Central memory CD8-positive, alpha-beta T cell (primary cell): ENCODE data around the gene C1QTNF6.

ENCODE experiments used
- ATAC-seq: fragments of 150-1000 bp; cut with Tn5 transposase; replicated peaks from 2 replicates; pipeline ENCODE4 v1.10.0; 2022; ENCODE audit warnings: mild to moderate bottlenecking, moderate FRiP score, moderate number of reproducible peaks; ENCODE audit not compliant: poor library complexity, severe bottlenecking; ENCODE audit errors: extremely low read depth
- DNase-seq, 2 donors: peaks; one replicate each; pipeline ENCODE4 v3.0.0; 2021; ENCODE audit warnings: low spot score in 2 of 2
- H3K27ac Mint-ChIP-seq: one replicate; pipeline ENCODE4 v1.8.0; 2022; ENCODE audit warnings: low read depth, mild to moderate bottlenecking, moderate library complexity, mixed read lengths
- H3K27me3 Mint-ChIP-seq: one replicate; pipeline ENCODE4 v1.8.0; 2022; ENCODE audit warnings: mixed read lengths
- H3K36me3 Mint-ChIP-seq: one replicate; pipeline ENCODE4 v1.8.0; 2022; ENCODE audit warnings: mild to moderate bottlenecking, moderate library complexity, mixed read lengths; ENCODE audit not compliant: insufficient read depth
- H3K4me1 Mint-ChIP-seq: one replicate; pipeline ENCODE4 v1.8.0; 2022; ENCODE audit warnings: mixed read lengths
- H3K4me3 Mint-ChIP-seq: one replicate; pipeline ENCODE4 v1.8.0; 2022; ENCODE audit warnings: mild to moderate bottlenecking, moderate library complexity, mixed read lengths
- H3K9me3 Mint-ChIP-seq: one replicate; pipeline ENCODE4 v1.8.0; 2022; ENCODE audit warnings: mixed read lengths

C1QTNF6 gene

DNA sequence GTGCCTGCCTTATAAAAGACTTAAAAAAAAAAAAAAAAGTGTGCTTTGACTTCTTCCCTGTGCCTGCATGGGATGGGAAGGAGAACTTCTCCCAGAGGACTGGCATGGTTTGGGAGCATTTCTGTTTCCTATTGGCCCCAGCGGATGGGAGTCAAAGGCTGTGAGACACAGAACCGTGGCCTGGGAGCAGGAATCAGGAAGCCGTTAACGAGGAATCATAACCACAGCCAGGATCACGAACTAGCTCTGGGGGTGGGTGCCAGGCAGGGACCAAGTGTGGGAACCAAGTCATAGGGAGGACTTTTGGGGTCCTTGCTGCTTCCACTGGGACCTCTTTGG, 526 bp downstream of the C1QTNF6 start:
- DNase-seq (no peak), ATAC-seq (no peak)
- peaks cover 57% of the 10 kb centered on the region for H3K4me1 Mint-ChIP-seq
- H3K9me3 Mint-ChIP-seq = no peaks in the 10 kb centered on the region
- no peaks in the 10 kb centered on the region for H3K27me3 Mint-ChIP-seq
- H3K27ac Mint-ChIP-seq = peak overlapping the region; percentile 70
- H3K36me3 Mint-ChIP-seq = peaks cover 3% of the 10 kb centered on the region
- peak overlapping the region; percentile 63 for H3K4me3 Mint-ChIP-seq

DNA sequence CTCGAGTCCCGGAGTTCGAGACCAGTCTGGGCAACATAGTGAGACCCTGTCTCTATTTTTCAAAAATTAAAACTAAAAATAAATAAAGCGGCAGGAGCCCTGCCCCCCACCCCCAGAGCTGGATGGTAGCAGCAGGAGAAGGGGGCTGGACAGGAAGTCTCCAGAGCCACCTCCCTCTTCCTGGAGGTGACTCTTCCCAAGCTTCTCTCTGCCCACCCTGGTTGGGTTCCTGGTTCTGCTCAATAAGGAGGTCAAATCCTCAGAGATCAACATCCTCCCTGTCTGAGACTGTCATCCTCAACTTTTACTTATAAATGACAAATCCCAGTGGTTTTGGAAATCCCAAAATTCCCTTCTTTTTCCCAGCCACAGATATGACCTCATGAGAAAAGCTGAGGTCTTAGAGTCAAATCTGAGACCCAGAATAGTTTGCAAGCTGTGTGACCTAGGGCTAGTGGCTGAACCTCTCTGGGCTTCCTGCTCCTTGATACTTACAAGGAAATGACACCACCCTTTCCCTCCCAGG, 987 bp downstream of the C1QTNF6 start:
- no peak for DNase-seq
- H3K27ac Mint-ChIP-seq = peak overlapping the region; percentile 45
- peaks cover 57% of the 10 kb centered on the region for H3K4me1 Mint-ChIP-seq
- H3K36me3 Mint-ChIP-seq = peaks cover 3% of the 10 kb centered on the region
- ATAC-seq = no peak
- H3K9me3 Mint-ChIP-seq = no peaks in the 10 kb centered on the region
- peak overlapping the region; percentile 63 for H3K4me3 Mint-ChIP-seq
- no peaks in the 10 kb centered on the region for H3K27me3 Mint-ChIP-seq

DNA sequence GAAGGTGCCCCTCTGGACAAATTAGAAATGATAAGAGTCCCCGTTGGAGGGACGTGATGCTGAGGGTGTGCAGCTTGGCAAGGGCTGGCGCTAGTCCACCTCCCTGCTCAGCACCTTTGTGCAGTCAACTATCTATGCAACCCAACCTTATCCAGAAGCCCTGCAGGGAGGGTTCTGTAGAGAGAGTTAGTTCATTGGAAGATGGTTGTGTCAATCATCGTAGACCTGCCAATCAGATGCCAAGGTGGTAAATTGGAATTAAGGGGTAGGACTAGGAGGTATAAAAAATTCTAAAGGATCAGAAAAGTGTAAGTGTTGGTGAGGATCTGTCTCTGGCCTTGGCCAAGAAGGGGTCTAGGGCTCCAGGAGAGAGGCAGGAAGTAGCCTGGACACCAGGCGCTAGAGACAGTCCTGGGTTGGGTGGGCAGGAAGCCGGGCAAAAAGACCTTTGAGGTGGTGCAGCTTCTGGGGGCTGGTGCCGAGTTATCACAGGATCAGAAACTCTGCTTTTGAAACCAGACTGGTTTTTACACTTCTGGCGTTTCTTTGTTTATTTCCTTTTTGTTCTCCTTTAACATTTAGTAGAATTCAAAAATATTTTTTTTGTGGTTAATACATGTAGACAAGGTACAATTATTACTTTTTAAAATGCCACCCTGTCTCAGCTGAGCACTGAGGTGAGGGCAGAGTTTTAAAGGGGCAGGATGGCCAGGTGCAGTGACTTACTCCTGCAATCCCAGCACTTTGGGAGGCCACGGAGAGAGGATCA, 1.6 kb downstream of the C1QTNF6 start:
- Mint-ChIP-seq H3K4me1 (peaks cover 57% of the 10 kb centered on the region), H3K4me3 (peak overlapping the region; percentile 63), H3K27ac (peak overlapping the region; percentile 45), H3K27me3 (no peaks in the 10 kb centered on the region), H3K36me3 (peaks cover 3% of the 10 kb centered on the region), H3K9me3 (no peaks in the 10 kb centered on the region)
- peak in 1 of 2 donors; percentile 68 for DNase-seq
- ATAC-seq = peak; percentile 77

DNA sequence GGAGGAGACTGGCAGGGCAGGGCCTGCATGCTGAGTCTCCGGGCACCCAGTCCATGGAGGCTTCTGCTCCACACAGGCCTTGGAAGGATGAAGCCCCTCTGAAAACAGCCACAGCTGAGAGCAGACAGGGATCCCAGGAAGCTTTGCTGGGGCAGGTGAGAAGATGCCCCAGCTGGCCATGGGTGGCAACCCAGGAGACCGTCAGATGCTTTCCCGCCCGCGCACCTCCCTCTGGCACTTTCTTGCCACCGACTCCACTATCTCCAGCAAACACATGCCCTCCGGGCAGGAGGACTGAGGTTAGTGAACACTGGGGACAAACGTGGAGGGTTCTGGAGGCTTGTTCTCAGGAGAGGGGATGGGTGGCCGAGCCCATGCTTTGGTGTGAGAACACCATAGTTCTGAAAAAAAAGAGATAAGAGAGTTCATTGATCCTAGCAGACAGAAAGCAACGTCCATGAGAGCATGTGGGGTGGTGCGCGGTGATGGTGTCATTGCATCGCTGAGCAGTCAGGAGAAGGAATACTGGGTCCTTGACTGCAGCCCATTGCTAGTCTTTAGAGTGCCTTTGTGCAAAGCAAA, 2.3 kb downstream of the C1QTNF6 start:
- ATAC-seq (no peak), DNase-seq (no peak)
- H3K27me3 Mint-ChIP-seq = no peaks in the 10 kb centered on the region
- H3K4me1 Mint-ChIP-seq = peaks cover 61% of the 10 kb centered on the region
- H3K9me3 Mint-ChIP-seq = no peaks in the 10 kb centered on the region
- peaks cover 3% of the 10 kb centered on the region for H3K36me3 Mint-ChIP-seq
- H3K4me3 Mint-ChIP-seq = peak overlapping the region; percentile 63
- H3K27ac Mint-ChIP-seq = peak overlapping the region; percentile 45

- DNase-seq (no peak), ATAC-seq (no peak)
- Mint-ChIP-seq H3K36me3 (peaks cover 3% of the 10 kb centered on the region), H3K27ac (peak overlapping the region; percentile 45), H3K4me1 (peaks cover 67% of the 10 kb centered on the region), H3K9me3 (no peaks in the 10 kb centered on the region), H3K27me3 (no peaks in the 10 kb centered on the region), H3K4me3 (peak overlapping the region; percentile 63)
Measured at GRCh38 chr22:37184816-37185541, 3.1 kb downstream of the C1QTNF6 start.

DNA sequence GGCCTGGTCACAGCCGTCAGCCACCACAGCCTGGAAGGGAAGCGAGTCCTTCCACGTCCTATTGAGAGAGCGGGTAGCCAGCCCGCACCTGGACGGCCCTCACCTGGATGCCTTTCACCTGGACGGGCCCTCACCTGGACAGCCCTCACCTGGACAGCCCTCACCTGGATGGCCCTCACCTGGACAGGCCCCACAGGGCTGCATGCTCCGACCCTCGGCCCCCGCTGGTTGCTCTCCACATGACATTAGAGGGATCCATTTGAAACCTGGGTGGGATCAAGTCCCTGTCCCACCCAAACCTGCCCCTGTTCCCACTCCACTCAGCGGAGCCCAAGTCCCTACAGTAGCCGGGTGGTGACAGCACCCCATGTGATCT, 3.7 kb downstream of the C1QTNF6 start:
- H3K4me1 Mint-ChIP-seq = peaks cover 64% of the 10 kb centered on the region
- H3K9me3 Mint-ChIP-seq = no peaks in the 10 kb centered on the region
- H3K27ac Mint-ChIP-seq = peak overlapping the region; percentile 45
- peaks cover 3% of the 10 kb centered on the region for H3K36me3 Mint-ChIP-seq
- H3K27me3 Mint-ChIP-seq = no peaks in the 10 kb centered on the region
- peak overlapping the region; percentile 63 for H3K4me3 Mint-ChIP-seq
- ATAC-seq (no peak), DNase-seq (no peak)

GRCh38 chr22:37183432-37184379, 4.3 kb downstream of the C1QTNF6 start:
- no peaks in the 10 kb centered on the region for H3K27me3 Mint-ChIP-seq
- peaks cover 3% of the 10 kb centered on the region for H3K36me3 Mint-ChIP-seq
- peak overlapping the region; percentile 84 for H3K27ac Mint-ChIP-seq
- H3K9me3 Mint-ChIP-seq = no peaks in the 10 kb centered on the region
- DNase-seq (no peak), ATAC-seq (no peak)
- peaks cover 58% of the 10 kb centered on the region for H3K4me1 Mint-ChIP-seq
- H3K4me3 Mint-ChIP-seq = peak overlapping the region; percentile 67

DNA sequence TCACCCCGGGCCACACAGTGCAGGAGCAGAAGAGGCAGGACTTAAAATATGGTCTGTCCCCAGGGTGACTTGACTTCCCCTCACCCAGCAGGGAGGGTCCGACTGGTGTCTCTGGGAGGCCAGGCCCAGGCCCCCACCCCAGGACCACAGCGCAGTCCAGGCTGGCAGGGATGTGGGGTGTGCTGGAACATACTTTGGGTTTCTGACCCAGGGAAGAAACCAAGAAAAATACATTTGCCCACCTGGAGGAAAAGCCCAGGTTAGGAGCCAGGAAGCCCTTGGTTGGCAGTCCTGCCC, 5.2 kb downstream of the C1QTNF6 start:
- peaks cover 55% of the 10 kb centered on the region for H3K4me1 Mint-ChIP-seq

DNA sequence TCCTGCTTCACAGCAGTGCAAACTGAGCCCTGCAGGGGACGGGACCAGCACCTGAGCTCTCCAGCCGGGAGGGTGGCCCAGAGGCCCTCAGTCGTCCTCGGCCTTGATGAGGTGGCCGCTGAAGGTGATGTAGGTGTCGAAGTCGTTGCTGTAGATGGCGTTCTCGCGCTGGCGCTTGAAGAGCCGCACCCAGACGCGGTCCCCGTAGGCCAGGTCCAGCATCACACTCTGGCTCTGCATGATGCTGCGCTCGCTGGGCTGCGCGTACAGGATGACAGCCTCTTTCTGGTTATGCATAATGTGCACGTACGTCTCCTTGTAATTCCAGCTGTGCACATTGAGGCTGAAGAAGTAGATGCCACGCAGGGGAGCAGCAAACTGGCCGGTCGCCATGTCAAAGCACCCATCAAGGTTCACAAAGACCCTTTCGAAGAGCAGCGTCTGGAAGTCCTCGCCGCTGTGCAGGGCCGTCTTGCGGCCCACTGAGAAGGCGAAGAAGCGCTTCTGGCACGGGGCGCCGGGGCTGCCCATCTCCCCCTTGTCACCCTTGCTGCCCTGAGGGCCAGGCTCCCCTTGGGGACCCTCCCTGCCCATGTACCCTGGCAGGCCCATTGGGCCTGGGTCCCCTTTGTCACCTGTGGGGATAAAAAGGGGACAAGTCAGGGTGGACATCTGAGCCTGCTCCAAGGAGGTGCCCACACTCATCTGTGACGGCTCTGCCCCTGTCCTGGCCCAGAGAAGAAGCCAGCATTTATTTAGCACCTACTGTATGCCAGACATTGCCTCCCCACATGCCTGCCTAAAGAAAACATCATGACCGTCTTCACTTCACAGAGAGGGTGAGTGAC, 5.7 kb downstream of the C1QTNF6 start:
- Mint-ChIP-seq H3K36me3 (peaks cover 6% of the 10 kb centered on the region), H3K4me3 (no peak overlapping the region), H3K4me1 (peaks cover 55% of the 10 kb centered on the region), H3K27me3 (no peaks in the 10 kb centered on the region), H3K27ac (no peak overlapping the region), H3K9me3 (no peaks in the 10 kb centered on the region)
- ATAC-seq = no peak
- no peak for DNase-seq

More for the DNA sequence above, 5.2 kb downstream of the C1QTNF6 start:
- no peak overlapping the region for H3K4me3 Mint-ChIP-seq
- H3K27ac Mint-ChIP-seq = no peak overlapping the region
- H3K9me3 Mint-ChIP-seq = no peaks in the 10 kb centered on the region
- no peaks in the 10 kb centered on the region for H3K27me3 Mint-ChIP-seq
- ATAC-seq (no peak), DNase-seq (no peak)
- H3K36me3 Mint-ChIP-seq = peaks cover 3% of the 10 kb centered on the region

DNA sequence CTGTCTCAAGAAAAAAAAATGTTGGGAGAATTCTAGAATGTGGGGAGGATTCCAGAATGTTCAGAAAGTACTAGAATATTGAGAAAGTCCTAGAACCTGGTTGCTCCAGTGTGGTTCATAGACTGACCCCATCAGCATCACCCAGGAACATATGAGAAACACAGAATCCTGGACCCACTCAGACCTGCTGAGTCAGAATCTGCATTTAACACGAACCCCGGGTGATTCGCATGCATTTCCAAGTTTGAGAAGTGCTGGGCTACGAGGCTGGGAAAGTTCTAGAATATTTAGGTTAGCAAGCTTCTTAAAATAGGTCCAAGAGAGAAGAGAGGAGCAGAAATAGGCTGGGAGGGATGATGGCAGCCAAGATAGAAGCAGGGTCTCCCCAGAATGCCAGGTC, 6.4 kb downstream of the C1QTNF6 start:
- H3K36me3 Mint-ChIP-seq = peaks cover 6% of the 10 kb centered on the region
- no peak overlapping the region for H3K4me3 Mint-ChIP-seq
- H3K27ac Mint-ChIP-seq = peak overlapping the region; percentile 44
- peaks cover 55% of the 10 kb centered on the region for H3K4me1 Mint-ChIP-seq
- DNase-seq = no peak
- ATAC-seq = no peak
- no peaks in the 10 kb centered on the region for H3K27me3 Mint-ChIP-seq
- no peaks in the 10 kb centered on the region for H3K9me3 Mint-ChIP-seq

- no peaks in the 10 kb centered on the region for H3K9me3 Mint-ChIP-seq
- no peaks in the 10 kb centered on the region for H3K27me3 Mint-ChIP-seq
- peak overlapping the region; percentile 44 for H3K27ac Mint-ChIP-seq
- H3K4me3 Mint-ChIP-seq = no peak overlapping the region
- peaks cover 4% of the 10 kb centered on the region for H3K36me3 Mint-ChIP-seq
- ATAC-seq (no peak), DNase-seq (no peak)
- peaks cover 52% of the 10 kb centered on the region for H3K4me1 Mint-ChIP-seq
Measured at GRCh38 chr22:37180531-37181231, 7.4 kb downstream of the C1QTNF6 start.
